Measurements from ENCODE around the gene DPP9.

The DPP9 gene

GRCh38 chr19:4709440-4710280 is 14.0 kb downstream of the DPP9 start:
- DNase-seq (ENCODE audit: low read depth, low spot score): no peak

DNA sequence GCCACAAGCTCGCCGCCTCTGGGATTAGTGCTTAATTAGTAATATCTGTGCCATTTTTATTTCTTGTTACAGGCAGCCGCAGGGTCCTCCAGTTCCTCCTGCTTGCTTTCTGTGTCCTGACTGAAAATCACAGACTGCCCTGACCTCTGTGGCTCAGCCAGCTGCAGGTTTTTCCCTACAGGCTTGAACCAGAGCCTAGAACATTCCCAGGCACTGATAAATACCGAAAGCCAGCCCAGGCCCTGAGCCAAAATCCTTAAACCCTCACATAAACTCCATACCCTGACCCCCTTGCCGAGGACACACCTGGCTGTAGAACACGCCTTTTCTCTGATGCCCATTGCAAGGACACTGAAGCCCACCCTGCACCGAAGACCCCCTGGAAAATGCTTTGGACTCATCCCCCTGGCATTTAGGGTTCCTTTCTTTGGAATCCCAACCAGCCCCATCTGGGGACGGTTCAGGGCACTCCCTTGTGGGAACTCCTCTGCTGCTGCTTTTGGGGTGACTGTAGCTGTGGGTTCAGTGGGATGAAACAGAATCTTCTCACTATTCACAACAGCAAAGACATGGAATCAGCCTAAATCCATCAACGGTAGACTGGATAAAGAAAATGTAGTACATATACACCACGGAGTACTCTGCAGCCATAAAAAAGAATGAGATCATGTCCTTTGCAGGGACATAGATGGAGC is 15.5 kb downstream of the DPP9 start:
- no peak for DNase-seq (ENCODE audit: low read depth, low spot score)

- no peak for DNase-seq (ENCODE audit: low read depth, low spot score)
These were observed 16.3 kb downstream of the DPP9 start for GRCh38 chr19:4707322-4707721.

DNA sequence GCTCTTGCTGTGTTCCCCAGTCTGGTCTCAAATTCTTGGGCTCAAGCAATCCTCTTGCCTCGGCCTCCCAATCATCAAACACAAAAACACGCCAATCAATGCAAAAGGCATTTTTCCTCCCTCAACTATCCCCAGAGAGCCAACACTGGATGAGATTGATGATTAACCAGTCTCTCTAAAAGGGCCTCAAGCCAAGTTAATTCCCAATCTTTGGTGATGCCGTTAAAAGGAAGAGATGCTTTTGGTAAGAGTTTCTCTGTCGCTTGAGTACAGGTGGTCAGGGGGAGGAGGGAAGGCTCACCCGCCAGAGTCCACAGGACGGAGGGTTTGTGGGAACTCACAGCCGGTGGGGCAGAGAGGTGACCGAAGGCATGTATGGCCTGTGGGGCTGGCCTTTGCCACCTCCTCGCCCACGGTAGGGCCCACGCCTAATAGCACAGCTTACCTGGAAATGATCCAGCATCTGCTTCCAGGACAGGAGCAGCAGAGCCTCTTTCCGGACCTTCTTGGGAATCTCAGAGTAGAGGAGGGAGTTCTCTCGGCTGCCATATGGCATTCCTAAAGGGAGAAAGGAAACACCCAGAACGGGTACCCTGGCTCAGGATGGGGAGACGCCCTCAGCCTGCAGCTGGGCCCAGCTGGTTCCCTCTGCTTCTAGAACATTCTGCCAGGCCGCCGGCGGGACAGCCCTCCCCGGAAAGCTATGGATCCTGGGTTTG is 18.1 kb downstream of the DPP9 start:
- no peak for DNase-seq (ENCODE audit: low read depth, low spot score)

GRCh38 chr19:4704317-4704673 is 19.3 kb downstream of the DPP9 start:
- no peak for DNase-seq (ENCODE audit: low read depth, low spot score)

DNA sequence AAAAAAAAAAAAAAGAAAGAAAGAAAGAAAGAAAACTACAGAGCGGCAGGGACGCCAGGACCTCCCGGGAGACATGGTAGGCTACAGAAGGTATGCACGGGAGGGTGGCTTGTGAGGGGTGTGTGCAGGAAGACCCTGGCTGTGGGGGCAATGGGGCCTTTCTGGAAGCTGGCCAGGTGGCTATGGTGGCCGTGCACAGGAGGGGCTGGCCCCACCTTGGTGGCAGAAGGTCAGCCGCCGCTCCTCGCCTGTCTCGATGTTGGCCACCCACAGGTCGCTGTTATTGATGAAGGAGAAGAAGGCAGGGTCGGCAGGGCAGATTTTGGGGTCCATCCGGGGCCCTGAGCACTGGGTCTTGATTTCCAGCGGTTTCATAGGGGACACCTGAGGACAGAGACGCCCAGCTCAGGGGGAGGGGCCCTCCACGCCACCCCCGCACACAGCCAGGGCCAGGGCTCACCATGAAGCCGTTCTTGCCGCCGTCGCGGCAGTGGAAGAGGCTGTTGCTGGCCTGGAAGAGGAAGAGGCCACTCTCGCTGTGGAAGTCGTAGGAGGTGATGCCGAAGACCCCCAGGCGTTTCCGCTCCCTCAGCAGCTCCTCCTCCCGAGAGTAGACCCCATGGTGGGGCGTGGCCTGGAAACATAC is 19.8 kb downstream of the DPP9 start:
- DNase-seq (ENCODE audit: low read depth, low spot score): no peak

GRCh38 chr19:4702764-4703163 is 20.9 kb downstream of the DPP9 start:
- no peak for DNase-seq (ENCODE audit: low read depth, low spot score)

DNA sequence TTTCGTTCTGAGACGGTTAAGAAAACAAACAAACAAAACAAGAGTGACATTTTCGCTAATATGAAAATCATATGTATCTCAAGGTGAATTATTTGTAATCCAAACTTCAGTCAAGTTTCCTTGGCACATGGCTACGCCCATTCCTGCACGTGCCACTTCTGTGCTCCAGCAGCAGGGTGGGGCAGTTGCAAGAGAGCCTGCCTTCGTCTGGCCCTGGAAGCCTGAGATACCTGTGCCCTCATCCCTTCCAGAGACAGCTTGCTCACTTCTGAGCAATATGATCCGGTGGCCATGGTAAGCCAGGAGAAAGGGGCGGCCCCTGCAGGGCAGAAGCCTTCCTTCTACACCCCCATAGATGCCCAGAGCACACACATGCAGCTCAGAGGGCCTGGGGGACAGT is 22.1 kb downstream of the DPP9 start:
- no peak for DNase-seq (ENCODE audit: low read depth, low spot score)

DNA sequence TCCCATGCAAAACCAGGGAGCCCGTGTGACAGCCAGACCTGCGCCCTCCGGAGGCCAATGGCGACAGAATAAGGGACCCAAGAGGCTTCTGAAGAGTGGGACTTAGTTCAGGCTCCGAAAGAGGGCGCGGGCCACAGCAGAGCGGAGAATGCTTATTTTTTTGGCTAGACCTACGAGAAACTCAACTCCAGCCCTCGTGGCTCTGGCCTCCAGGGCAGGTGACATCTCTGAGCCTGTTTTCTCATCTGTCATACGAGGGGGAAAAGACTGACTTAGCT is 23.0 kb downstream of the DPP9 start:
- DNase-seq (ENCODE audit: low read depth, low spot score): no peak

GRCh38 chr19:4699826-4700692 is 23.6 kb downstream of the DPP9 start:
- DNase-seq (ENCODE audit: low read depth, low spot score): no peak

DNA sequence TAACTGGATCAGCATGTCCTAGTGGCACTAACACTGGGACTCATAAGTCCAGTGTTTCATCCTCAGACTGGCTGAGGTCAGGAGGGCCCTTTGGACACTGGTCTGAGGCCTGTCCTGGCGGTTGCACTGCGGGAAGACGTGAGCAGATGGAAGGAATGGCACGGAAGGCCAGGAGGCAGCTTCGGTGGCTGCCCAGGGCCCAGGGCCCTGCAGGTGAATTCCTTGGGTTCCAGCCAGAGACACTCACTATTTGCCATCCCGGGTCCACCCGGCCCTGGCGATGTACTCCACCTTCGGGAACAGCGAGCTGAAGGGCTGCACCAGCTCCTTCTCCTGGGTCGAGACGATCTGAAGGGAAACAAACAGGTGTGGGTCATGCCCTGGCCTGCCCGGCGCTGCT is 26.3 kb downstream of the DPP9 start:
- no peak for DNase-seq (ENCODE audit: low read depth, low spot score)

GRCh38 chr19:4695224-4695731 is 28.4 kb downstream of the DPP9 start:
- DNase-seq (ENCODE audit: low read depth, low spot score): no peak

DNA sequence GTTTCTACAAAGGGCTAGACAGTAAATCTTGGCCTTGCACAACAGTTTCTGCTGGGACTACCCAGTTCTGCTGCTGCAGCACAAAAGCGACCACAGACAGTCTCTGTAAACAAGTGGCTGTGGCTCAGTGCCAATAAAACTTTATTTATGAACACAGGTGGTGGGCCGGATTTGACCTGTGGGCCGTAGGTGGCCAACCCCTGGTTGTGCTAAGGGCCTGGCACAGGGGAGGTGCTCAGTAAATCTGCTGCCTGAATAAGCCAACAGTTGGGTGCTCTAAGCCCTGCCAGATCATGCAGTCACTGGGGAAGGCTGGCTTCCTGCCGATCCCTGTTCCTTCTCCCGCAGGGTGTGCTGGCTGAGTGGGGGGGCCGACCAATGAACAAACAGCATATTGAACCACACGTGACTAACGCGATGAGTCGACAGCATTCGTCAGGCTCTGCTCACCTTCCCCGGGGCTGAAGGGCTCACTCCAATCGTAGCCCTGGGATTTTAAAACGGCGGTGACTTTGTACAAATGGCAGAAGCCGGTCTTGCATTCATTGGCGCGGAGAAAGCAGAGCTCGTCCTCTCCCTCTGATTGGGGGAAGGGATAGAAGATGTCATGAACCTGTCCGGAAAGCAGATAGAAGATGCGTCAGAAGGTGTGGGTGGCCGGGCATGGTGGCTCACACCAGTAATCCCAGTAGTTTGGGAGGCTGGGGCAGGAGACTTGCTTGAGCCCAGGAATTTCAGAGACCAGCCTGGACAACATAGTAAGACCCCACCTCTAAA is 29.2 kb downstream of the DPP9 start:
- no peak for DNase-seq (ENCODE audit: low read depth, low spot score)

GRCh38 chr19:4693471-4694121 is 30.0 kb downstream of the DPP9 start:
- DNase-seq (ENCODE audit: low read depth, low spot score): no peak

DNA sequence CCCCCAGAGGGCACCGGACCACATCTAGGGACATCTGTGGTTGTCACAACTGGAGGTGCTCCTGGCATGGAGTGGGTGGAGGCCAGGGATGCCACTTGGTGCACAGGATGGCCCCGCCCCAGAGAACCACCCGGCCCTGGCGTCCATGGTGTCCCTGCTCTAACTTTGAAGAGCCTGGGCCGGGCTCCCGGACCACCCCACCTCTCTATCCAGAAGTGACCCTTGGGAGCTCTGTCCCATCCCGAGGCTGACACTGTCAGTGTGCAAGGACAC is 30.6 kb downstream of the DPP9 start:
- DNase-seq (ENCODE audit: low read depth, low spot score): no peak

GRCh38 chr19:4692251-4693077 is 31.2 kb downstream of the DPP9 start:
- no peak for DNase-seq (ENCODE audit: low read depth, low spot score)

DNA sequence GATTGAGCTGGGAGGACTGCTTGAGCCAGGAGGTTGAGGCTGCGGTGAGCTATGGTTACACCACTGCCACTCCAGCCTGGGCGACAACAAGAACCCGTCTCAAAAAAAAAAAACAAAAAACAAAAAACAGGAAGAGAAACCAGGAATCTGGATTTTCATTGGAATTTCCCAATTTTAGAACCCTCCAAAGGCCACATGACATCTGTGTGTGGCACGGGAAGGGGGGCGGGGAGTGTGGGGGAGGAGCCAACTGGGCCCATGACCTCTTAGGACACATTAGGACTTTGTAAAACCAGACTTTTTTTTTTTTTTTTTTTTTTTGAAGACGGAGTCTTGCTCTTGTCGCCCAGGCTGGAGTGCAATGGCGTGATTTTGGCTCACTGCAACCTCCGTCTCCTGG is 32.3 kb downstream of the DPP9 start:
- DNase-seq (ENCODE audit: low read depth, low spot score): no peak

DNA sequence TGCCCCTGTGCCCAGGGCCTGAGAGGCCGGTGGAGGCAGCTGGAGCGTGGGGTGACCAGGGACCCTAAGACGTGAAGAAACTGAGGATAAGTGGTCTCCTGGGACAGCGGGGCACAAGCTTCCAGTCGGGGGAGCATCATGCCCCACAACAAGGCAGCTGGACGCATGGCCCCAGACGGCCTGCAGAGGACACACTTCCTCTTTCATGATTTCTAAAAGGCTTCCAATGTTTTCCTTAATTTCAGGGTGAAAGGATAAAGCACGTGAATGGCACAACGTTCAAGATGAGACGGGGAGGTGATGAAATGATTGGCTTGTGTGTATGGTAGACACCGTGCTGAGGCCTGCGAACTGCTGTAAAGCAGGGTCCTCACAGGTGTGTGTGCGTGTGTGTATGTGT is 33.3 kb downstream of the DPP9 start:
- DNase-seq (ENCODE audit: low read depth, low spot score): no peak

- DNase-seq (ENCODE audit: low read depth, low spot score): no peak
These were observed 34.2 kb downstream of the DPP9 start for GRCh38 chr19:4689403-4689802.

All from iPS DF 19.7 (cell line).